H9 (cell line): Measurements from ENCODE around the gene HERC4. TPM values are rescaled to one million over a fixed set of nuclear protein-coding genes. Genes with fewer than 3 reads are reported as not detected.
A peak's percentile ranks its signal among the peaks of the same experiment; 100 is the strongest.

Experiments
- DNase-seq: peaks from one replicate; pipeline ENCODE4 v3.0.0-alpha.2; 2017
- H2AFZ ChIP-seq: one replicate; pipeline ENCODE4 v1.6.1; 2013; ENCODE audit warnings: mild to moderate bottlenecking, low read length, control low read depth, moderate library complexity
- H2AK5ac ChIP-seq: 2 replicates; pipeline ENCODE4 v1.6.1; 2013; ENCODE audit warnings: low read length, control low read depth, mixed read lengths; ENCODE audit not compliant: insufficient read length
- H2BK120ac ChIP-seq: one replicate; pipeline ENCODE4 v1.6.1; 2013; ENCODE audit warnings: low read depth, mild to moderate bottlenecking, low read length, control low read depth, inconsistent platforms; ENCODE audit not compliant: poor library complexity, severe bottlenecking
- H2BK12ac ChIP-seq: 2 replicates; pipeline ENCODE4 v1.6.1; 2013; ENCODE audit warnings: low read length, control low read depth, mixed read lengths, low read depth; ENCODE audit not compliant: insufficient read length
- H2BK15ac ChIP-seq: 2 replicates; pipeline ENCODE4 v1.6.1; 2013; ENCODE audit warnings: low read depth, low read length, control low read depth
- H2BK20ac ChIP-seq: one replicate; pipeline ENCODE4 v1.6.1; 2013; ENCODE audit warnings: low read depth, mild to moderate bottlenecking, low read length, control low read depth, inconsistent platforms; ENCODE audit not compliant: poor library complexity, severe bottlenecking
- H2BK5ac ChIP-seq: 2 replicates; pipeline ENCODE4 v1.6.1; 2013; ENCODE audit warnings: low read length, control low read depth, mixed read lengths; ENCODE audit not compliant: insufficient read length
- H3K14ac ChIP-seq: 2 replicates; pipeline ENCODE4 v1.6.1; 2013; ENCODE audit warnings: low read length, control low read depth; ENCODE audit not compliant: insufficient read depth
- H3K18ac ChIP-seq: 2 replicates; pipeline ENCODE4 v1.6.1; 2013; ENCODE audit warnings: low read depth, mild to moderate bottlenecking, mixed read lengths, low read length, control low read depth; ENCODE audit not compliant: insufficient read length
- H3K23ac ChIP-seq: 2 replicates; pipeline ENCODE4 v1.6.1; 2013; ENCODE audit warnings: low read length, control low read depth, mixed read lengths, low read depth; ENCODE audit not compliant: insufficient read length
- H3K23me2 ChIP-seq: 2 replicates; pipeline ENCODE4 v1.6.1; 2013; ENCODE audit warnings: low read depth, mild to moderate bottlenecking, mixed read lengths, low read length, control low read depth; ENCODE audit not compliant: insufficient read length, poor library complexity, severe bottlenecking
- H3K27ac ChIP-seq: 2 replicates; pipeline ENCODE4 v1.5.1; 2013; ENCODE audit warnings: low read length, control low read depth, mixed read lengths, low read depth; ENCODE audit not compliant: insufficient read length
- H3K27me3 ChIP-seq: 2 replicates; pipeline ENCODE4 v1.6.1; 2013; ENCODE audit warnings: low read length, control low read depth, inconsistent platforms; ENCODE audit not compliant: insufficient read depth
- H3K4ac ChIP-seq: 2 replicates; pipeline ENCODE4 v1.6.1; 2013; ENCODE audit warnings: low read depth, mild to moderate bottlenecking, control low read depth, inconsistent platforms, low read length, moderate library complexity
- H3K4me1 ChIP-seq: 2 replicates; pipeline ENCODE4 v1.6.1; 2013; ENCODE audit warnings: low read length, control low read depth, inconsistent platforms; ENCODE audit not compliant: insufficient read depth
- H3K4me2 ChIP-seq: 2 replicates; pipeline ENCODE4 v1.6.1; 2013; ENCODE audit warnings: low read length, control low read depth, mixed read lengths; ENCODE audit not compliant: insufficient read length, insufficient read depth
- H3K56ac ChIP-seq: 2 replicates; pipeline ENCODE4 v1.6.1; 2013; ENCODE audit warnings: low read depth, mild to moderate bottlenecking, mixed read lengths, low read length, control low read depth; ENCODE audit not compliant: insufficient read length
- H3K79me1 ChIP-seq: 2 replicates; pipeline ENCODE4 v1.6.1; 2013; ENCODE audit warnings: low read depth, mild to moderate bottlenecking, moderate library complexity, low read length, control low read depth, inconsistent platforms; ENCODE audit not compliant: insufficient read depth, poor library complexity, severe bottlenecking
- H3K79me2 ChIP-seq: 2 replicates; pipeline ENCODE4 v1.6.1; 2013; ENCODE audit warnings: low read length, control low read depth, inconsistent platforms; ENCODE audit not compliant: insufficient read depth
- H3K9ac ChIP-seq: 2 replicates; pipeline ENCODE4 v1.6.1; 2013; ENCODE audit warnings: low read length, control low read depth, mixed read lengths; ENCODE audit not compliant: insufficient read length; ENCODE audit errors: extremely low read depth
- H3K9me3 ChIP-seq: one replicate; pipeline ENCODE4 v1.6.1; 2013; ENCODE audit warnings: low read depth, low read length, inconsistent platforms; ENCODE audit not compliant: control insufficient read depth
- H3T11ph ChIP-seq: one replicate; pipeline ENCODE4 v1.6.1; 2013; ENCODE audit warnings: mild to moderate bottlenecking, low read length, control low read depth, inconsistent platforms
- H4K20me1 ChIP-seq: one replicate; pipeline ENCODE4 v1.6.1; 2013; ENCODE audit not compliant: control insufficient read depth, insufficient read length, insufficient read depth
- H4K5ac ChIP-seq: 2 replicates; pipeline ENCODE4 v1.6.1; 2013; ENCODE audit warnings: low read depth, mild to moderate bottlenecking, mixed read lengths, low read length, control low read depth; ENCODE audit not compliant: insufficient read length
- H4K8ac ChIP-seq: replicated peaks from 2 replicates; pipeline ENCODE4 v1.6.1; 2013; ENCODE audit warnings: low read length, control low read depth, mixed read lengths, low read depth; ENCODE audit not compliant: insufficient read length
- H4K91ac ChIP-seq: 2 replicates; pipeline ENCODE4 v1.6.1; 2013; ENCODE audit warnings: low read depth, mild to moderate bottlenecking, moderate library complexity, mixed read lengths, low read length, control low read depth; ENCODE audit not compliant: insufficient read length
- H3K27ac Mint-ChIP-seq, 3 experiments: 2 replicates in 2 of 3; 3 replicates in 1 of 3; pipeline ENCODE4 v1.8.0; 2020 to 2021; ENCODE audit warnings: mixed read lengths in 3 of 3, mild to moderate bottlenecking in 1 of 3, moderate library complexity in 1 of 3
- H3K27me3 Mint-ChIP-seq: 2 replicates; pipeline ENCODE4 v1.8.0; 2021; ENCODE audit warnings: low read depth, mild to moderate bottlenecking, moderate library complexity, mixed read lengths
- H3K36me3 Mint-ChIP-seq, 3 experiments: 2 replicates in 2 of 3; 3 replicates in 1 of 3; pipeline ENCODE4 v1.8.0; 2020 to 2021; ENCODE audit warnings: low read depth in 3 of 3, mixed read lengths in 3 of 3; ENCODE audit not compliant: insufficient read depth in 1 of 3
- H3K4me1 Mint-ChIP-seq, 2 experiments: 2 replicates each; pipeline ENCODE4 v1.8.0; 2020; ENCODE audit warnings: mixed read lengths in 2 of 2
- H3K4me3 Mint-ChIP-seq, 2 experiments: 2 replicates in 1 of 2; 3 replicates in 1 of 2; pipeline ENCODE4 v1.8.0; 2020 to 2021; ENCODE audit warnings: mild to moderate bottlenecking in 2 of 2, mixed read lengths in 2 of 2, moderate library complexity in 1 of 2
- H3K9me3 Mint-ChIP-seq, 2 experiments: 2 replicates in 1 of 2; 3 replicates in 1 of 2; pipeline ENCODE4 v1.8.0; 2020; ENCODE audit warnings: mild to moderate bottlenecking in 2 of 2, mixed read lengths in 2 of 2, moderate library complexity in 1 of 2
- CTCF ChIP-seq: fragments of 200-600 bp; sonication (generic); conservative IDR thresholded peaks from 3 replicates; pipeline ENCODE4 v1.8.0; 2021; ENCODE audit warnings: antibody characterized with exemption, mild to moderate bottlenecking
- WGBS: extraction: QIAGEN DNeasy Blood & Tissue Kit; methylation state at CpG from one replicate; pipeline ENCODE4 v1.1.7; 2013; ENCODE audit warnings: missing lambda C conversion rate, low lambda C conversion rate, mixed read lengths; ENCODE audit not compliant: insufficient read length; ENCODE audit errors: extremely low coverage; 5-methylcytosine and 5-hydroxymethylcytosine counted together
- total RNA-seq: library from RNA; stranded (reverse); gene quantifications from 2 replicates; pipeline ENCODE4 v1.2.1, GENCODE V29; 2021

Gene HERC4
- total RNA-seq, 1 experiment from 2014 or later = 24.5 TPM

- no peaks in the 10 kb centered on the region for H3K4me1 ChIP-seq
- Mint-ChIP-seq H3K27ac (peak overlapping the region in 1 of 3 experiments; percentile 79; a peak in 1 of 7 replicates), H3K4me1 (peaks cover 12 to 13% of the 10 kb centered on the region in 2 experiments), H3K9me3 (no peaks in the 10 kb centered on the region; a peak in 1 of 5 replicates), H3K36me3 (peaks cover 51 to 92% (median 82%) of the 10 kb centered on the region in 3 experiments), H3K27me3 (no peaks in the 10 kb centered on the region), H3K4me3 (no peak overlapping the region)
- no peak overlapping the region for H4K91ac ChIP-seq
- H3K9me3 ChIP-seq = no peaks in the 10 kb centered on the region
- no peaks in the 10 kb centered on the region; the same call in 1 of the 2 replicates for H3K79me2 ChIP-seq
- H2BK20ac ChIP-seq = no peak overlapping the region
- peaks cover 2% of the 10 kb centered on the region for H3K79me1 ChIP-seq
- no peak overlapping the region for H2AK5ac ChIP-seq
- H4K20me1 ChIP-seq = no peaks in the 10 kb centered on the region
- H4K5ac ChIP-seq = no peak overlapping the region
- no peak overlapping the region for H3K4me2 ChIP-seq
- H3K18ac ChIP-seq = no peak overlapping the region
- H2BK15ac ChIP-seq = no peak overlapping the region
- H3K56ac ChIP-seq = no peak overlapping the region
- H2AFZ ChIP-seq = no peak overlapping the region
- H3K14ac ChIP-seq = no peak overlapping the region
- no peak for DNase-seq
- no CpG with 5 or more reads among the region's 7 CpGs for WGBS
- H3K27ac ChIP-seq = no peak overlapping the region
- H3K4ac ChIP-seq = no peak overlapping the region
- no peak overlapping the region for H2BK120ac ChIP-seq
- H3K23me2 ChIP-seq = no peaks in the 10 kb centered on the region
- no peak overlapping the region for H2BK12ac ChIP-seq
- no peak overlapping the region for H3K23ac ChIP-seq
- TF ChIP-seq CTCF = no peak
- H3K9ac ChIP-seq = no peak overlapping the region
- H4K8ac ChIP-seq = no peak overlapping the region
- H3T11ph ChIP-seq = no peak overlapping the region
- H2BK5ac ChIP-seq = no peak overlapping the region
- H3K27me3 ChIP-seq = no peaks in the 10 kb centered on the region
Observed at GRCh38 chr10:67903581-67903980, 171.5 kb downstream of the HERC4 start.
